Spleen (tissue), 7 donors: Measurements from ENCODE around the gene ADORA3.

Source experiments
- CTCF ChIP-seq, 11 experiments: fragments of 200-600 bp in 7 of 11; fragments of 450-650 bp in 4 of 11; sonication (generic) in 4 of 11; IDR thresholded peaks in 8 of 11; conservative IDR thresholded peaks in 3 of 11; 1 replicate in 7 of 11; 2 replicates in 4 of 11; pipeline versions ENCODE4 v1.4.0 to v1.8.0; 2016 to 2021; ENCODE audit warnings: antibody characterized with exemption in 11 of 11, inconsistent platforms in 4 of 11, mild to moderate bottlenecking in 1 of 11
- POLR2A ChIP-seq, 3 donors: fragments of 450-650 bp; IDR thresholded peaks; one replicate each; pipeline ENCODE4 v1.5.1; 2017; ENCODE audit warnings: antibody characterized with exemption in 3 of 3, mild to moderate bottlenecking in 1 of 3
- POLR2AphosphoS5 ChIP-seq, 3 donors: sonication (generic); formaldehyde crosslinking; IDR thresholded peaks; one replicate each; pipeline ENCODE4 v1.5.1; 2017; ENCODE audit warnings: antibody characterized with exemption in 3 of 3
- donor health status: DM: no; HTN: no; CAD: no; lungs with moderate emphysema.
- donor health status: DM: no; HTN: no; CAD: no.
- donor health status: DM: no; HTN: no; CAD: no.

GRCh38 chr1:111541721-111542120 is 38.3 kb upstream of the ADORA3 start:
- no peak for TF ChIP-seq CTCF (IDR thresholded peaks at IDR 0.05 in 8 of 11, conservative IDR thresholded peaks at IDR 0.05 in 3 of 11)
- TF ChIP-seq POLR2AphosphoS5 (IDR thresholded peaks at IDR 0.05), result no peak
- no peak for TF ChIP-seq POLR2A (IDR thresholded peaks at IDR 0.05)
